Measurements from ENCODE around the gene SESN3. TPM values are rescaled to one million over a fixed set of nuclear protein-coding genes. Genes with fewer than 3 reads are reported as not detected.
A peak's percentile ranks its signal among the peaks of the same experiment; 100 is the strongest.

Gene SESN3
- total RNA-seq, 5 donors from 2014 or later (not counting 1 experiment from before 2014, with no cell fraction given): 61.5 to 150 (median 132) TPM

- DNase-seq: peak in 14 of 35 experiments; percentile 13 to 56 (median 21)
- peaks cover 11 to 49% of the 10 kb centered on the region in 2 experiments for H3K4me1 ChIP-seq (ENCODE audit: control insufficient read depth in 1 of 2, extremely low read depth in 1 of 2, insufficient read depth in 2 of 2, low read length in 2 of 2)
- peaks cover 47 to 51% (median 50%) of the 10 kb centered on the region in 3 donors for H3K4me1 Mint-ChIP-seq
- peak overlapping the region; percentile 90 for H3K27ac ChIP-seq (ENCODE audit: low read length)
- H3K4me3 Mint-ChIP-seq: peak overlapping the region; percentile 82 to 91 (median 84)
- no peaks in the 10 kb centered on the region for H3K9me3 ChIP-seq
- H3K36me3 Mint-ChIP-seq: peaks cover 3% of the 10 kb centered on the region
- no peaks in the 10 kb centered on the region for H3K36me3 ChIP-seq (ENCODE audit: control insufficient read depth in 2 of 2, extremely low read depth in 1 of 2, insufficient read depth in 1 of 2, low read length in 1 of 2)
- peak overlapping the region; percentile 99 for H3K27ac Mint-ChIP-seq
- no peaks in the 10 kb centered on the region for H3K9me3 Mint-ChIP-seq
- CTCF ChIA-PET: interaction anchor here (0.6 to 9.0 kb wide), 26 partner anchors 9 to 1927 kb away, joined by 3 to 179 read pairs (median 7); partner anchors contain the start of genes SESN3 (in 2 of the 2), CEP57 (in 1 of the 2), CWC15 (in 1 of the 2) and ENDOD1 (in 1 of the 2)
- peak overlapping the region; percentile 15 to 45 for H3K4me3 ChIP-seq (ENCODE audit: control insufficient read depth in 1 of 2, extremely low read depth in 1 of 2, low read length in 1 of 2)
- 6% methylated on average over 5 of the region's 10 CpGs for WGBS (ENCODE audit: insufficient coverage)
- peaks cover 0 to 11% of the 10 kb centered on the region in 2 experiments for H3K27me3 ChIP-seq (replicated peaks in 1 of 2; ENCODE audit: control insufficient read depth in 2 of 2, extremely low read depth in 1 of 2, insufficient read depth in 2 of 2, low read length in 1 of 2)
- POLR2A ChIA-PET: interaction anchor here (0.6 to 1.8 kb wide), 7 partner anchors 64 to 637 kb away, joined by 3 to 9 read pairs (median 3); partner anchors contain the start of genes FAM76B (in 2 of the 2), ENDOD1 (in 1 of the 2) and SESN3 (in 1 of the 2)
- ATAC-seq (replicated peaks in 1 of 4): peak; percentile 17 to 25 (median 20)
- no peaks in the 10 kb centered on the region for H3K27me3 Mint-ChIP-seq
These were observed 77.8 kb downstream of the SESN3 start for GRCh38 chr11:95152876-95153856.

GRCh38 chr11:95150956-95151684 lies 79.9 kb downstream of the SESN3 start:
- ATAC-seq (replicated peaks in 1 of 4) (peak; percentile 90 to 94 (median 92)), DNase-seq (peak; percentile 79 to 96 (median 89))
- Mint-ChIP-seq H3K4me3 (peak overlapping the region; percentile 82 to 91 (median 84)), H3K27me3 (peaks cover 5 to 6% of the 10 kb centered on the region in 2 donors), H3K27ac (peak overlapping the region; percentile 99), H3K4me1 (peaks cover 35 to 40% (median 39%) of the 10 kb centered on the region in 3 donors), H3K9me3 (no peaks in the 10 kb centered on the region), H3K36me3 (no peaks in the 10 kb centered on the region)
- Histone ChIP-seq H3K4me3 (ENCODE audit: control insufficient read depth in 1 of 2, extremely low read depth in 1 of 2, low read length in 1 of 2) (peak overlapping the region; percentile 90 to 92), H3K4me1 (ENCODE audit: control insufficient read depth in 1 of 2, extremely low read depth in 1 of 2, insufficient read depth in 2 of 2, low read length in 2 of 2) (peaks cover 11 to 43% of the 10 kb centered on the region in 2 experiments), H3K27ac (ENCODE audit: low read length) (peak overlapping the region; percentile 87), H3K9me3 (no peaks in the 10 kb centered on the region), H3K27me3 (replicated peaks in 1 of 2; ENCODE audit: control insufficient read depth in 2 of 2, extremely low read depth in 1 of 2, insufficient read depth in 2 of 2, low read length in 1 of 2) (peaks cover 0 to 11% of the 10 kb centered on the region in 2 experiments), H3K36me3 (ENCODE audit: control insufficient read depth in 2 of 2, extremely low read depth in 1 of 2, insufficient read depth in 1 of 2, low read length in 1 of 2) (no peaks in the 10 kb centered on the region)
- under 1% methylated on average over 53 of the region's 55 CpGs for WGBS (ENCODE audit: insufficient coverage)
- ChIA-PET CTCF (interaction anchor here (0.6 to 9.0 kb wide), 32 partner anchors 13 to 1274 kb away, joined by 3 to 179 read pairs (median 5); partner anchors contain the start of genes SESN3 (in 2 of the 2), CCDC82 (in 1 of the 2), CEP57 (in 1 of the 2) and ENDOD1 (in 1 of the 2)), POLR2A (interaction anchor here (0.5 to 1.8 kb wide), 3 partner anchors 80 to 1218 kb away, joined by 3 to 5 read pairs (median 4); partner anchors contain the start of gene SESN3 (in 1 of the 2))

GRCh38 chr11:95149651-95150364 lies 81.2 kb downstream of the SESN3 start:
- peaks cover 0 to 17% of the 10 kb centered on the region in 2 experiments for H3K27me3 ChIP-seq (replicated peaks in 1 of 2; ENCODE audit: control insufficient read depth in 2 of 2, extremely low read depth in 1 of 2, insufficient read depth in 2 of 2, low read length in 1 of 2)
- H3K27ac ChIP-seq (ENCODE audit: low read length): no peak overlapping the region
- H3K4me3 ChIP-seq (ENCODE audit: control insufficient read depth in 1 of 2, extremely low read depth in 1 of 2, low read length in 1 of 2): peak overlapping the region in 1 of 2 donors; percentile 92
- ChIA-PET CTCF (interaction anchor here (0.6 to 9.0 kb wide), 10 partner anchors 13 to 1275 kb away, joined by 3 to 179 read pairs (median 9); partner anchors contain the start of gene SESN3 (in 1 of the 2)), POLR2A (interaction anchor here in 1 of 2 donors (1.0 to 1.8 kb wide), 2 partner anchors 82 to 641 kb away, joined by 4 to 5 read pairs; partner anchors contain the start of gene SESN3)
- DNase-seq: no peak
- Mint-ChIP-seq H3K4me3 (peak overlapping the region; percentile 82 to 91 (median 84)), H3K27me3 (peaks cover 14 to 16% of the 10 kb centered on the region in 2 donors), H3K4me1 (peaks cover 35 to 39% (median 35%) of the 10 kb centered on the region in 3 donors), H3K36me3 (no peaks in the 10 kb centered on the region), H3K27ac (peak overlapping the region in 1 of 2 donors; percentile 75), H3K9me3 (no peaks in the 10 kb centered on the region)
- no peaks in the 10 kb centered on the region for H3K36me3 ChIP-seq (ENCODE audit: control insufficient read depth in 2 of 2, extremely low read depth in 1 of 2, insufficient read depth in 1 of 2, low read length in 1 of 2)
- H3K4me1 ChIP-seq (ENCODE audit: control insufficient read depth in 1 of 2, extremely low read depth in 1 of 2, insufficient read depth in 2 of 2, low read length in 2 of 2): peaks cover 11 to 43% of the 10 kb centered on the region in 2 experiments
- no peaks in the 10 kb centered on the region for H3K9me3 ChIP-seq
- 93% methylated on average over 11 of the region's 23 CpGs for WGBS (ENCODE audit: insufficient coverage)
- ATAC-seq (replicated peaks in 1 of 4): no peak

- POLR2A ChIA-PET: interaction anchor here in 1 of 2 donors (0.6 kb wide), 1 partner anchor 49 kb away, joined by 5 read pairs; no protein-coding TSS in a partner anchor
- no peak overlapping the region for H3K27ac ChIP-seq (ENCODE audit: low read length)
- Mint-ChIP-seq H3K27me3 (peaks cover 22 to 24% of the 10 kb centered on the region in 2 donors), H3K36me3 (no peaks in the 10 kb centered on the region), H3K27ac (no peak overlapping the region), H3K9me3 (no peaks in the 10 kb centered on the region), H3K4me1 (peaks cover 26 to 33% (median 27%) of the 10 kb centered on the region in 3 donors), H3K4me3 (peak overlapping the region in 1 of 3 donors; percentile 10)
- peaks cover 0 to 17% of the 10 kb centered on the region in 2 experiments for H3K27me3 ChIP-seq (replicated peaks in 1 of 2; ENCODE audit: control insufficient read depth in 2 of 2, extremely low read depth in 1 of 2, insufficient read depth in 2 of 2, low read length in 1 of 2)
- no peak for DNase-seq
- H3K4me1 ChIP-seq (ENCODE audit: control insufficient read depth in 1 of 2, extremely low read depth in 1 of 2, insufficient read depth in 2 of 2, low read length in 2 of 2): peaks cover 8 to 36% of the 10 kb centered on the region in 2 experiments
- H3K9me3 ChIP-seq: no peaks in the 10 kb centered on the region
- CTCF ChIA-PET: interaction anchor here (0.6 to 4.0 kb wide), 4 partner anchors 22 to 615 kb away, joined by 3 to 15 read pairs (median 6); no protein-coding TSS in a partner anchor
- no peak overlapping the region for H3K4me3 ChIP-seq (ENCODE audit: control insufficient read depth in 1 of 2, extremely low read depth in 1 of 2, low read length in 1 of 2)
- no peak for ATAC-seq (replicated peaks in 1 of 4)
- WGBS (ENCODE audit: insufficient coverage): 65% methylated on average over 2 of the region's 2 CpGs
- no peaks in the 10 kb centered on the region for H3K36me3 ChIP-seq (ENCODE audit: control insufficient read depth in 2 of 2, extremely low read depth in 1 of 2, insufficient read depth in 1 of 2, low read length in 1 of 2)
These were observed 82.1 kb downstream of the SESN3 start for GRCh38 chr11:95148938-95149337.

- H3K27ac Mint-ChIP-seq: no peak overlapping the region
These were observed 82.6 kb downstream of the SESN3 start for GRCh38 chr11:95148406-95148805.

More at GRCh38 chr11:95148406-95148805, 82.6 kb downstream of the SESN3 start:
- Mint-ChIP-seq H3K4me1 (peaks cover 21 to 27% (median 22%) of the 10 kb centered on the region in 3 donors), H3K36me3 (no peaks in the 10 kb centered on the region), H3K27me3 (peaks cover 26 to 28% of the 10 kb centered on the region in 2 donors), H3K9me3 (no peaks in the 10 kb centered on the region), H3K4me3 (no peak overlapping the region)
- Histone ChIP-seq H3K4me3 (ENCODE audit: control insufficient read depth in 1 of 2, extremely low read depth in 1 of 2, low read length in 1 of 2) (no peak overlapping the region), H3K27ac (ENCODE audit: low read length) (no peak overlapping the region), H3K27me3 (replicated peaks in 1 of 2; ENCODE audit: control insufficient read depth in 2 of 2, extremely low read depth in 1 of 2, insufficient read depth in 2 of 2, low read length in 1 of 2) (peaks cover 0 to 21% of the 10 kb centered on the region in 2 experiments), H3K4me1 (ENCODE audit: control insufficient read depth in 1 of 2, extremely low read depth in 1 of 2, insufficient read depth in 2 of 2, low read length in 2 of 2) (peaks cover 4 to 31% of the 10 kb centered on the region in 2 experiments), H3K36me3 (ENCODE audit: control insufficient read depth in 2 of 2, extremely low read depth in 1 of 2, insufficient read depth in 1 of 2, low read length in 1 of 2) (no peaks in the 10 kb centered on the region), H3K9me3 (no peaks in the 10 kb centered on the region)
- DNase-seq: no peak
- ATAC-seq (replicated peaks in 1 of 4): no peak
- POLR2A ChIA-PET: interaction anchor here in 1 of 2 donors (0.6 kb wide), 1 partner anchor 50 kb away, joined by 5 read pairs; no protein-coding TSS in a partner anchor
- CTCF ChIA-PET: interaction anchor here (0.6 to 4.0 kb wide), 5 partner anchors 11 to 557 kb away, joined by 3 to 15 read pairs (median 4); no protein-coding TSS in a partner anchor
